ENCODE measurements around the gene OST4.

Gene OST4

DNA sequence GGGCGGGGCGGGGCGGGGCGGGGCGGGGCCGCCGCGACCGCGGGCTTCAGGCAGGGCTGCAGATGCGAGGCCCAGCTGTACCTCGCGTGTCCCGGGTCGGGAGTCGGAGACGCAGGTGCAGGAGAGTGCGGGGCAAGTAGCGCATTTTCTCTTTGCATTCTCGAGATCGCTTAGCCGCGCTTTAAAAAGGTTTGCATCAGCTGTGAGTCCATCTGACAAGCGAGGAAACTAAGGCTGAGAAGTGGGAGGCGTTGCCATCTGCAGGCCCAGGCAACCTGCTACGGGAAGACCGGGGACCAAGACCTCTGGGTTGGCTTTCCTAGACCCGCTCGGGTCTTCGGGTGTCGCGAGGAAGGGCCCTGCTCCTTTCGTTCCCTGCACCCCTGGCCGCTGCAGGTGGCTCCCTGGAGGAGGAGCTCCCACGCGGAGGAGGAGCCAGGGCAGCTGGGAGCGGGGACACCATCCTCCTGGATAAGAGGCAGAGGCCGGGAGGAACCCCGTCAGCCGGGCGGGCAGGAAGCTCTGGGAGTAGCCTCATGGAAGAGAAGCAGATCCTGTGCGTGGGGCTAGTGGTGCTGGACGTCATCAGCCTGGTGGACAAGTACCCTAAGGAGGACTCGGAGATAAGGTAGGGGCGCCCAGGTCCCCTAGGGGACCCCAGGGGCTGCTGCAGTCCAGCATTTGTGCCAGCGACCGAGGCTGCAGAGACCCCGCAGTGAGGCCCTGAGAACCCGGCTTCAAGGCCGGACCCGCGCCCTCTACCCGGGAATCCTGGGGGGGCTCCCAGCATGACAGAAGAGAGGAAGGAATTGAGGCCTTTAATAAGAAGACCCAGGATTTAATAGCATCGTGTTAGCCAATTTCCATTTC lies 15.5 kb upstream of the OST4 start, which contains the start of gene KHK:
TSS of gene KHK (plus strand) at position 49 of the 870 bp plus-strand sequence. CDS start at position 537, 488 bp downstream.
- peak within 1 kb of the TSS; percentile 89 to 92 for H3K4me3 Mint-ChIP-seq
- DNase-seq (no peak), ATAC-seq (replicated peaks) (peak; percentile 3 to 7)
- H3K4me1 Mint-ChIP-seq, result peaks cover 9 to 26% of the 10 kb centered on the region in 2 donors
- peak within 1 kb of the TSS; percentile 86 for H3K27ac Mint-ChIP-seq
- H3K36me3 Mint-ChIP-seq, result no peaks in the 10 kb centered on the region
- H3K27me3 Mint-ChIP-seq, result no peaks in the 10 kb centered on the region
- no peaks in the 10 kb centered on the region for H3K9me3 Mint-ChIP-seq

DNA sequence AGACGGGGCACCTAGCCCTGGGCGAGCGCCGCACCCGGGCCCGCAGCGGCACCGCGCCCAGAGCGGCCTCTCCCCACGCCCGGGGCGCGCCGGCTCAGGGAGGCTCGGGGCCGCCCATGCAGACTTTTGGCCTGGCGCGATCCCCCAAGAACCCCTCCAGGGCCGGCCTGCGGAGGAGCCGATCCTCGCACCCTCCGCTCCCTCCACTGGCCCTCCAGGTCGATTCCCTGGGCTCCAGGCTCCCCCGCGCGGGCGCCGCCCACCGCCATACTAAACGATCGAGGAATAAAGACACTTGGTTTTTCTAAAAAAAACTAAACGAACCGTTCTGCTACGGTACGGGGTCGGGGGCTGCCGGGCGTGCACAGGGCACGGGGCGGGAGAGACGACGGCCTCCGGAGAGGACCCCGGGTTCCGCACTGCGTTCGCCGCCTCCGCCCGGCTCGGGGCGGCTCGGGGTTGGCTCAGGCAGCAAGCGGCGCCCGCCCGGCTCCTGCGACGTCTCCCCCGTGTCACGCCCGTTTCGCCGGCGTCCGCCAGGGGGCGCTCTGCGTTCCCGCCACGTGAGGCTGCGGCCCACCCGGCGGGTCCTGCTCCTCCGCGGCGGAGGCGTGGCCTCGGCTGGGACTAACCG lies 14.8 kb upstream of the OST4 start:
- Mint-ChIP-seq H3K4me1 (peaks cover 14 to 33% of the 10 kb centered on the region in 2 donors), H3K27ac (peak overlapping the region; percentile 86), H3K36me3 (no peaks in the 10 kb centered on the region), H3K9me3 (no peaks in the 10 kb centered on the region), H3K27me3 (no peaks in the 10 kb centered on the region), H3K4me3 (peak overlapping the region; percentile 89 to 92)
- DNase-seq (peak; percentile 98), ATAC-seq (replicated peaks) (peak; percentile 91)

DNA sequence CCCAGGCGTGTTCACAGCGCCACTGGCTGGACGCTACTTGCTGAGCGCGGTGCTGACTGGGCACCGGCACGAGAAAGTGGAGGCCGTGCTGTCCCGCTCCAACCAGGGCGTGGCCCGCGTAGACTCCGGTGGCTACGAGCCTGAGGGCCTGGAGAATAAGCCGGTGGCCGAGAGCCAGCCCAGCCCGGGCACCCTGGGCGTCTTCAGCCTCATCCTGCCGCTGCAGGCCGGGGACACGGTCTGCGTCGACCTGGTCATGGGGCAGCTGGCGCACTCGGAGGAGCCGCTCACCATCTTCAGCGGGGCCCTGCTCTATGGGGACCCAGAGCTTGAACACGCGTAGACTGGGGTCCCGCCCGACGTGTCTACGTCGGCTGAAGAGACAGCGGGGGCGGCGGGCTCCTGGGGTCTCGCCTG lies 14.2 kb upstream of the OST4 start:
- ATAC-seq (replicated peaks), result peak; percentile 1 to 7
- Mint-ChIP-seq H3K36me3 (no peaks in the 10 kb centered on the region), H3K4me1 (peaks cover 18 to 38% of the 10 kb centered on the region in 2 donors), H3K27me3 (no peaks in the 10 kb centered on the region), H3K27ac (peak overlapping the region; percentile 31), H3K4me3 (peak overlapping the region; percentile 89 to 92), H3K9me3 (no peaks in the 10 kb centered on the region)
- DNase-seq, result peak; percentile 24

DNA sequence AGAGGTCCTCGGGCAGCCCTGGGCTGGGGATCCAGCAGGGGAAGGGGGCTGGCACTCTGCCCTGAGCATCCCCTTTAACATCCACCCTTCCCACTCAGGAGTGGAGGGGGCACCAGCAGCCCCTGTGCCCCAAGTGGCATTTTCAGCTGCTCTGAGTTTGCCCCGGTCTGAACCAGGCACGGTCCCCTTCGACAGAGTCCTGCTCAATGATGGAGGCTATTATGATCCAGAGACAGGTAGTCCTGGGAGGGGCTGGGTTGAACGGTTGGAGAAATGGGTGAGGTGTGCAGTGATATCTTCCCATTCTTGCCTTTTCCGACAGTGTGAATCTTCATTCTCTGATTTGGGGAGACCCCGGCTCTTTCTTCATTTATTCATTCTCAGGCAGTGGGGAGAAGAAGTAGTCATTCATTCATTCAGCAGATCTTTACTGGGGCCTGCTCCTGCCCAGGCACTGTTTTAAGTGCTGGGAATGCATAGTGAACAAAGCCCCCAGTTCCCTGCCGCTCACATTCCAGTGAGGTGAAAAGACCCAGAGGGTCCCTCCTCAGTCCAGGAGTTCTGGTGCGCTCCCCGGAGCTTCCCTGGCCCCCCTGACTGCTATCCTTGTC lies 13.7 kb upstream of the OST4 start:
- DNase-seq, result no peak

DNA sequence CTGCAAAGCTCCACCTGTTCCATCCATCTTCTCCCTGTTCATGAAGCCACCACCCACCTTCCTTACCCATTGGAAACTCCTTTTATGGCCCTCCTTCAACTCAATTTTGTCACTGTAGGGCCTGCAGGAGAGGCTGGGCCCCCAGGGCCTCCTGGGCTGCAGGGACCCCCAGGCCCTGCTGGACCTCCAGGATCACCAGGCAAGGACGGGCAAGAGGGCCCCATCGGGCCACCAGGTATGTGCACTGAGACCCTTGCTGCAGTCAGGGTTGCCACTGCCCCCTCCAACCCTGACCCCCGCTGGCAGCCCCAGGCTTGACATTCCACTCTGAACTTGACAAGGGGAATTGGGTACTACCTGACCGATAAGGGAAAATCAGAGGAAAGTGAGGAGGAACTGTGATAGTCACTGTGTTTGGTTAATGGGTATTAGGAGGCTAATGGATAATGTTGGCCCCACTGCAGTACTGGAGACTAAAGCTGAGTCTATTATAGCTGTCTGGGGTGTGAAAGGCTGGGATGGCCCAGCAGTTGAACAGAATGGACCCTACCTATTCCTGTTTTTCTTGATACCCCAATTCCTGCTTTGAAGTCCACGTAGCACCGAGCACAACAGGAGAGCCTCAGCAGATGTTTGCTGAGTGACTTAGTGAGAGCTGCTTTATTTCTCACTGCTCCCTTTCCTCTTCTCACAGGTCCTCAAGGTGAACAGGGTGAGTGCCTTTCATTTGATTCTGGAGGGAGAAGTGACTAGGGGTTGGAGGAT lies 13.0 kb upstream of the OST4 start:
- H3K4me1 Mint-ChIP-seq, result peaks cover 22 to 46% of the 10 kb centered on the region in 2 donors
- no peaks in the 10 kb centered on the region for H3K9me3 Mint-ChIP-seq
- no peaks in the 10 kb centered on the region for H3K27me3 Mint-ChIP-seq
- H3K4me3 Mint-ChIP-seq, result peak overlapping the region; percentile 12 to 32
- ATAC-seq (replicated peaks), result no peak
- no peaks in the 10 kb centered on the region for H3K36me3 Mint-ChIP-seq
- H3K27ac Mint-ChIP-seq, result no peak overlapping the region
- no peak for DNase-seq

More for the DNA sequence above, 13.7 kb upstream of the OST4 start:
- no peaks in the 10 kb centered on the region for H3K9me3 Mint-ChIP-seq
- H3K4me1 Mint-ChIP-seq, result peaks cover 21 to 43% of the 10 kb centered on the region in 2 donors
- ATAC-seq (replicated peaks), result no peak
- H3K36me3 Mint-ChIP-seq, result no peaks in the 10 kb centered on the region
- H3K4me3 Mint-ChIP-seq, result peak overlapping the region; percentile 89 to 92
- peak overlapping the region; percentile 31 for H3K27ac Mint-ChIP-seq
- H3K27me3 Mint-ChIP-seq, result no peaks in the 10 kb centered on the region

DNA sequence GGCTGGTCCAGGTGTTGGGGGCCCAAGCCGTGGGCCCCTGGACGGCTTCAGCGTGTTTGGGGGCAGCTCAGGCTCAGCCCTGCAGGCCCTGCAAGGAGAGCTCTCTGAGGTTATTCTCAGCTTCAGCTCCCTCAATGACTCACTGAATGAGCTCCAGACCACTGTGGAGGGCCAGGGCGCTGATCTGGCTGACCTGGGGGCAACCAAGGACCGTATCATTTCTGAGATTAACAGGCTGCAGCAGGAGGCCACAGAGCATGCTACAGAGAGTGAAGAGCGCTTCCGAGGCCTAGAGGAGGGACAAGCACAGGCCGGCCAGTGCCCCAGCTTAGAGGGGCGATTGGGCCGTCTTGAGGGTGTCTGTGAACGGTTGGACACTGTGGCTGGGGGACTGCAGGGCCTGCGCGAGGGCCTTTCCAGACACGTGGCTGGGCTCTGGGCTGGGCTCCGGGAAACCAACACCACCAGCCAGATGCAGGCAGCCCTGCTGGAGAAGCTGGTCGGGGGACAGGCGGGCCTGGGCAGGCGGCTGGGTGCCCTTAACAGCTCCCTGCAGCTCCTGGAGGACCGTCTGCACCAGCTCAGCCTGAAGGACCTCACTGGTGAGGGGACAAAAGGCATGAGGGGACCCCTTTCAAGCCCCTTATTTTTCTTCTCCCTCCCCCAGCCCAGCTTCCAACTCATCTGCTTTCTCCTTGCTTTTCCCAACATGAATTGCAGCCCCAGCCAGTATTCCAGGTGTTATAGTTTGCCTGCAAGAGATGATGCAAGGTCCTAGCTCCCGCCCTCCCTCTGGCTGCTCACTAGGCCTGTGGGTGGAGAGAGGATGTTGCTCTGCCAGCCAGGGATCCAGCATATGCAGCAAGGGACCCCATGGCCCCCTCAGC lies 12.2 kb upstream of the OST4 start:
- peaks cover 22 to 49% of the 10 kb centered on the region in 2 donors for H3K4me1 Mint-ChIP-seq
- no peak for ATAC-seq (replicated peaks)
- peak overlapping the region in 1 of 2 donors; percentile 43 for H3K4me3 Mint-ChIP-seq
- no peaks in the 10 kb centered on the region for H3K9me3 Mint-ChIP-seq
- H3K36me3 Mint-ChIP-seq, result no peaks in the 10 kb centered on the region
- H3K27ac Mint-ChIP-seq, result peak overlapping the region; percentile 32
- no peak for DNase-seq
- peaks cover 1 to 8% of the 10 kb centered on the region in 2 donors for H3K27me3 Mint-ChIP-seq

DNA sequence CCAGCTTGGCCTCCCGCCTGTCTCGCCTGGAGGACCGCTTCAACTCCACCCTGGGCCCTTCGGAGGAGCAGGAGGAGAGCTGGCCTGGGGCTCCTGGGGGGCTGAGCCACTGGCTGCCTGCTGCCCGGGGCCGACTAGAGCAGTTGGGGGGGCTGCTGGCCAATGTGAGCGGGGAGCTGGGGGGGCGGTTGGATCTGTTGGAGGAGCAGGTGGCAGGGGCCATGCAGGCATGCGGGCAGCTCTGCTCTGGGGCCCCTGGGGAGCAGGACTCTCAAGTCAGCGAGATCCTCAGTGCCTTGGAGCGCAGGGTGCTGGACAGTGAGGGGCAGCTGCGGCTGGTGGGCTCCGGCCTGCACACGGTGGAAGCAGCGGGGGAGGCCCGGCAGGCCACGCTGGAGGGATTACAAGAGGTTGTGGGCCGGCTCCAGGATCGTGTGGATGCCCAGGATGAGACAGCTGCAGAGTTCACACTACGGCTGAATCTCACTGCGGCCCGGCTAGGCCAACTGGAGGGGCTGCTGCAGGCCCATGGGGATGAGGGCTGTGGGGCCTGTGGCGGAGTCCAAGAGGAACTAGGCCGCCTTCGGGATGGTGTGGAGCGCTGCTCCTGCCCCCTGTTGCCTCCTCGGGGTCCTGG lies 11.4 kb upstream of the OST4 start:
- Mint-ChIP-seq H3K9me3 (peaks cover 0 to under 1% of the 10 kb centered on the region in 2 donors), H3K36me3 (no peaks in the 10 kb centered on the region)

DNA sequence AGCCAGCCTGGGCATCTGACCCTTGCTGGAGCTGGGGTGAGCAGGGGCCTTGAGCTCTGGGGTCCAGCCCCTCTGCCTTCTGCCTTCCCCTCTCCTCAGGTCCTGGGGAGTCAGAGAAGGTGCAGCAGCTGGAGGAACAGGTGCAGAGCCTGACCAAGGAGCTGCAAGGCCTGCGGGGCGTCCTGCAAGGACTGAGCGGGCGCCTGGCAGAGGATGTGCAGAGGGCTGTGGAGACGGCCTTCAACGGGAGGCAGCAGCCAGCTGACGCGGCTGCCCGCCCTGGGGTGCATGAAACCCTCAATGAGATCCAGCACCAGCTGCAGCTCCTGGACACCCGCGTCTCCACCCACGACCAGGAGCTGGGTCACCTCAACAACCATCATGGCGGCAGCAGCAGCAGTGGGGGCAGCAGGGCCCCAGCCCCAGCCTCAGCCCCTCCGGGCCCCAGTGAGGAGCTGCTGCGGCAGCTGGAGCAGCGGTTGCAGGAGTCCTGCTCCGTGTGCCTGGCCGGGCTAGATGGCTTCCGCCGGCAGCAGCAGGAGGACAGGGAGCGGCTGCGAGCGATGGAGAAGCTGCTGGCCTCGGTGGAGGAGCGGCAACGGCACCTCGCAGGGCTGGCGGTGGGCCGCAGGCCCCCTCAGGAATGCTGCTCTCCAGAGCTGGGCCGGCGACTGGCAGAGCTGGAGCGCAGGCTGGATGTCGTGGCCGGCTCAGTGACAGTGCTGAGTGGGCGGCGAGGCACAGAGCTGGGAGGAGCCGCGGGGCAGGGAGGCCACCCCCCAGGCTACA lies 10.7 kb upstream of the OST4 start:
- Mint-ChIP-seq H3K27ac (no peak overlapping the region), H3K9me3 (peaks cover 0 to 2% of the 10 kb centered on the region in 2 donors), H3K27me3 (peaks cover 4 to 18% of the 10 kb centered on the region in 2 donors), H3K36me3 (no peaks in the 10 kb centered on the region), H3K4me3 (no peak overlapping the region), H3K4me1 (peaks cover 28 to 59% of the 10 kb centered on the region in 2 donors)
- no peak for DNase-seq
- ATAC-seq (replicated peaks), result no peak

More for the DNA sequence above, 11.4 kb upstream of the OST4 start:
- ATAC-seq (replicated peaks) (no peak), DNase-seq (no peak)
- Mint-ChIP-seq H3K4me1 (peaks cover 23 to 56% of the 10 kb centered on the region in 2 donors), H3K27me3 (peaks cover 4 to 15% of the 10 kb centered on the region in 2 donors), H3K4me3 (no peak overlapping the region), H3K27ac (no peak overlapping the region)

DNA sequence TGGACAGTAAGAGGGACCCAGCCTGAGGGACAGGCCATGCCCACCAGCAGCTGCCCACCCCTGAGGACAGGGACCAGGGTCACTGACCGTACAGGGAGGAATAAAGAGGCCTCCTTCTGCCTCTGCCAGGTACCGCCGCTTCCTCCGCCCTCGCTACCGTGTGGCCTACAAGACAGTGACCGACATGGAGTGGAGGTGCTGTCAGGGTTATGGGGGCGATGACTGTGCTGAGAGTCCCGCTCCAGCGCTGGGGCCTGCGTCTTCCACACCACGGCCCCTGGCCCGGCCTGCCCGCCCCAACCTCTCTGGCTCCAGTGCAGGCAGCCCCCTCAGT lies 9.1 kb upstream of the OST4 start:
- ATAC-seq (replicated peaks), result no peak

DNA sequence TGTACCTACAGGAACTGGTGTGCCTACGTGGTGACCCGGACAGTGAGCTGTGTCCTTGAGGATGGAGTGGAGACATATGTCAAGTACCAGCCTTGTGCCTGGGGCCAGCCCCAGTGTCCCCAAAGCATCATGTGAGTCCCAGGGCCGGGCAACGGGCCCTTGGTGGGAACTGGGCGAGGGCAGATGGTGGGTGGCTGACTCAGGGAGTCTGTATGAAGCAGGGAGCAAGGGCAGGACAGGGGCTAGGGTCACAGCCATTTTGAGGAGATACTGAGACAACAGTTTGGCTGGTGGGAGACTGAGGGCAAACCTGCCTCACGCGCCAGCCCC lies 8.7 kb upstream of the OST4 start:
- H3K4me3 Mint-ChIP-seq, result peak overlapping the region in 1 of 2 donors; percentile 1
- ATAC-seq (replicated peaks), result no peak
- peak overlapping the region; percentile 51 for H3K27ac Mint-ChIP-seq
- peaks cover 30 to 58% of the 10 kb centered on the region in 2 donors for H3K4me1 Mint-ChIP-seq
- no peaks in the 10 kb centered on the region for H3K36me3 Mint-ChIP-seq
- DNase-seq, result no peak
- H3K27me3 Mint-ChIP-seq, result peaks cover 4 to 18% of the 10 kb centered on the region in 2 donors
- H3K9me3 Mint-ChIP-seq, result peaks cover 0 to 3% of the 10 kb centered on the region in 2 donors

More for the DNA sequence above, 9.1 kb upstream of the OST4 start:
- DNase-seq, result no peak
- Mint-ChIP-seq H3K9me3 (peaks cover 0 to 3% of the 10 kb centered on the region in 2 donors), H3K27me3 (peaks cover 4 to 18% of the 10 kb centered on the region in 2 donors), H3K4me1 (peaks cover 31 to 58% of the 10 kb centered on the region in 2 donors), H3K36me3 (no peaks in the 10 kb centered on the region), H3K4me3 (no peak overlapping the region), H3K27ac (peak overlapping the region; percentile 94)

DNA sequence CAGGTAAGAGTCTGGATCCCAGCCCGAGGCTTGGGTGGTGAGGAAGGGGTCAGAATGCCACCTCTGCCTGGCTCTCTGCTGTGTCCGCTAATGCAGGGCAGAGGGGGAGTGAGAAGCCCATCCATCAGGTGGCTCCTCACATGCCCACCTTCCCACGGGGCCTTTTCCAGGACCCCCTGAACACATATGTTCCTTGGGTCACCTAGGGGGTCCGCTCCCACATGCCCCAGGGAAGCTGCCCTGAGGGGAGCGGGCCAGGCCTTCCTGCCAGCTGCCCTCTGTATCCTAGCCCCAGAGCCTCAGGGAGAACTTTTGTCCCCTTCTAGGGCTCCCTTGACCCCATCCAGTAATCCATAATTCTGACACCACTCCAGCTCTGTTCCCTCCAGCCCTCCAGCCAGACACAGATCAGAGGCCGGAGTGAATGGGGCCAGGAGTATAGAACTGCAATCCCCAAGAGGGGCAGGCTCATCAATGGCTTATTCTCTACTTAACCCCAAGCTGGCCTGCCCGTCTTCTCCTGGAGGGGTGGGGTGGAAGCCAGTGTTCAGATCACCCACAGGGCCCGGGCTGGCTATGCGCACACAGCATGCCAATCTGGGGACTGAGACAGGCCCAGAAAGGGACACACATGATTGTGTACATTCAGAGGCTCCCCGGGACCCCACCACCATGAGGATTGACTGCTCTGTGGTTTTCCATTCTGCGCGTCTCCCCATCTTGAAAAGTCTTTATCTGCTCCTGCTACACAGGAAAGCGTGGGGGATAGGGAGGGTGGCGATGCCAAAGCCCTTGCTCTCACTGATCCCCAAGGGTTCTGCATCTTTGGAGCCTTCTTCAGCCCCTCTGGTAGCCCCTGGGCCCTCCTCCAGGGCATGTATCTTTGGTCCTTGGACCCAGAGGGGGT lies 8.0 kb upstream of the OST4 start:
- ATAC-seq (replicated peaks) (no peak), DNase-seq (no peak)
- H3K36me3 Mint-ChIP-seq, result no peaks in the 10 kb centered on the region
- H3K27me3 Mint-ChIP-seq, result peaks cover 4 to 18% of the 10 kb centered on the region in 2 donors
- no peak overlapping the region for H3K4me3 Mint-ChIP-seq
- peak overlapping the region; percentile 56 for H3K27ac Mint-ChIP-seq
- H3K9me3 Mint-ChIP-seq, result peaks cover 0 to 3% of the 10 kb centered on the region in 2 donors
- H3K4me1 Mint-ChIP-seq, result peaks cover 35 to 62% of the 10 kb centered on the region in 2 donors

All from stimulated activated naive B cell treated with anti-CD40 and anti-IgM and Interleukin-4, amounts not matched to agents 10 μg/mL and 1 μg/mL and 100 μg/mL, for 72 hours (primary cell).